ENCODE measurements around the gene AP2S1.

Gene AP2S1

GRCh38 chr19:46852830-46853229 is 2.2 kb upstream of the AP2S1 start:
- DNase-seq (ENCODE audit: insufficient read length) (no peak), FAIRE-seq (no peak)
- TF ChIP-seq POLR2AphosphoS5 (IDR thresholded peaks at IDR 0.05; ENCODE audit: low read depth, low read length) (no peak), POLR2A (IDR thresholded peaks at IDR 0.05; ENCODE audit: low read depth, low read length) (no peak), TAF1 (IDR thresholded peaks at IDR 0.05; ENCODE audit: borderline replicate concordance, low read depth, low read length) (no peak)

- DNase-seq (ENCODE audit: insufficient read length) = no peak
- TF ChIP-seq TAF1 (IDR thresholded peaks at IDR 0.05; ENCODE audit: borderline replicate concordance, low read depth, low read length) (no peak), POLR2AphosphoS5 (IDR thresholded peaks at IDR 0.05; ENCODE audit: low read depth, low read length) (no peak), POLR2A (IDR thresholded peaks at IDR 0.05; ENCODE audit: low read depth, low read length) (no peak)
- no peak for FAIRE-seq
Observed at GRCh38 chr19:46849610-46850009, 1.0 kb downstream of the AP2S1 start.

GRCh38 chr19:46848389-46848788 is 2.3 kb downstream of the AP2S1 start:
- TF ChIP-seq POLR2A (IDR thresholded peaks at IDR 0.05; ENCODE audit: low read depth, low read length) = no peak
- TF ChIP-seq TAF1 (IDR thresholded peaks at IDR 0.05; ENCODE audit: borderline replicate concordance, low read depth, low read length) = no peak
- TF ChIP-seq POLR2AphosphoS5 (IDR thresholded peaks at IDR 0.05; ENCODE audit: low read depth, low read length) = no peak
- DNase-seq (ENCODE audit: insufficient read length) (no peak), FAIRE-seq (no peak)

GRCh38 chr19:46847528-46847927 is 3.1 kb downstream of the AP2S1 start:
- DNase-seq (ENCODE audit: insufficient read length) (no peak), FAIRE-seq (no peak)
- TF ChIP-seq POLR2AphosphoS5 (IDR thresholded peaks at IDR 0.05; ENCODE audit: low read depth, low read length) (no peak), POLR2A (IDR thresholded peaks at IDR 0.05; ENCODE audit: low read depth, low read length) (no peak), TAF1 (IDR thresholded peaks at IDR 0.05; ENCODE audit: borderline replicate concordance, low read depth, low read length) (no peak)

GRCh38 chr19:46845959-46846459 is 4.6 kb downstream of the AP2S1 start:
- TF ChIP-seq POLR2A (IDR thresholded peaks at IDR 0.05; ENCODE audit: low read depth, low read length) (no peak), TAF1 (IDR thresholded peaks at IDR 0.05; ENCODE audit: borderline replicate concordance, low read depth, low read length) (no peak), POLR2AphosphoS5 (IDR thresholded peaks at IDR 0.05; ENCODE audit: low read depth, low read length) (no peak)
- DNase-seq (ENCODE audit: insufficient read length) (no peak), FAIRE-seq (no peak)

- TF ChIP-seq POLR2A (IDR thresholded peaks at IDR 0.05; ENCODE audit: low read depth, low read length) (no peak), POLR2AphosphoS5 (IDR thresholded peaks at IDR 0.05; ENCODE audit: low read depth, low read length) (no peak), TAF1 (IDR thresholded peaks at IDR 0.05; ENCODE audit: borderline replicate concordance, low read depth, low read length) (no peak)
- FAIRE-seq (no peak), DNase-seq (ENCODE audit: insufficient read length) (no peak)
Observed at GRCh38 chr19:46844067-46844489, 6.6 kb downstream of the AP2S1 start.

- FAIRE-seq (no peak), DNase-seq (ENCODE audit: insufficient read length) (no peak)
- TF ChIP-seq POLR2AphosphoS5 (IDR thresholded peaks at IDR 0.05; ENCODE audit: low read depth, low read length) = no peak
- TF ChIP-seq POLR2A (IDR thresholded peaks at IDR 0.05; ENCODE audit: low read depth, low read length) = no peak
- no peak for TF ChIP-seq TAF1 (IDR thresholded peaks at IDR 0.05; ENCODE audit: borderline replicate concordance, low read depth, low read length)
Observed at GRCh38 chr19:46842791-46843190, 7.9 kb downstream of the AP2S1 start.

GRCh38 chr19:46841458-46842083 is 9.1 kb downstream of the AP2S1 start:
- no peak for FAIRE-seq

GRCh38 chr19:46840498-46840942 is 10.1 kb downstream of the AP2S1 start:
- no peak for TF ChIP-seq POLR2AphosphoS5 (IDR thresholded peaks at IDR 0.05; ENCODE audit: low read depth, low read length)
- no peak for TF ChIP-seq POLR2A (IDR thresholded peaks at IDR 0.05; ENCODE audit: low read depth, low read length)
- no peak for TF ChIP-seq TAF1 (IDR thresholded peaks at IDR 0.05; ENCODE audit: borderline replicate concordance, low read depth, low read length)
- DNase-seq (ENCODE audit: insufficient read length) (peak; percentile 51), FAIRE-seq (no peak)

More at GRCh38 chr19:46841458-46842083, 9.1 kb downstream of the AP2S1 start:
- TF ChIP-seq TAF1 (IDR thresholded peaks at IDR 0.05; ENCODE audit: borderline replicate concordance, low read depth, low read length) (no peak), POLR2A (IDR thresholded peaks at IDR 0.05; ENCODE audit: low read depth, low read length) (no peak), POLR2AphosphoS5 (IDR thresholded peaks at IDR 0.05; ENCODE audit: low read depth, low read length) (no peak)
- no peak for DNase-seq (ENCODE audit: insufficient read length)

GRCh38 chr19:46839752-46840497 is 10.7 kb downstream of the AP2S1 start:
- TF ChIP-seq POLR2AphosphoS5 (IDR thresholded peaks at IDR 0.05; ENCODE audit: low read depth, low read length) = no peak
- no peak for TF ChIP-seq POLR2A (IDR thresholded peaks at IDR 0.05; ENCODE audit: low read depth, low read length)
- no peak for DNase-seq (ENCODE audit: insufficient read length)
- no peak for FAIRE-seq

- FAIRE-seq (no peak), DNase-seq (ENCODE audit: insufficient read length) (no peak)
- TF ChIP-seq POLR2AphosphoS5 (IDR thresholded peaks at IDR 0.05; ENCODE audit: low read depth, low read length) = no peak
- no peak for TF ChIP-seq POLR2A (IDR thresholded peaks at IDR 0.05; ENCODE audit: low read depth, low read length)
- TF ChIP-seq TAF1 (IDR thresholded peaks at IDR 0.05; ENCODE audit: borderline replicate concordance, low read depth, low read length) = no peak
Observed at GRCh38 chr19:46838160-46838559, 12.5 kb downstream of the AP2S1 start.

GRCh38 chr19:46834984-46835383 is 15.7 kb downstream of the AP2S1 start:
- no peak for TF ChIP-seq POLR2A (IDR thresholded peaks at IDR 0.05; ENCODE audit: low read depth, low read length)
- no peak for TF ChIP-seq TAF1 (IDR thresholded peaks at IDR 0.05; ENCODE audit: borderline replicate concordance, low read depth, low read length)
- TF ChIP-seq POLR2AphosphoS5 (IDR thresholded peaks at IDR 0.05; ENCODE audit: low read depth, low read length) = no peak
- DNase-seq (ENCODE audit: insufficient read length) (no peak), FAIRE-seq (no peak)
